NCI-H226 (cell line): Measurements from ENCODE around the gene KCNIP4.
"Not testable (repeated sequence)": the region's sequence is repeated elsewhere in the genome, so short reads cannot be mapped to it uniquely, and the experiment has no call there.

Source experiments
- DNase-seq: peaks from one replicate; pipeline ENCODE4 v3.0.0-alpha.2; 2015

Gene KCNIP4

GRCh38 chr4:21451032-21451431, 497.5 kb downstream of the KCNIP4 start:
- peak; percentile 78 for DNase-seq

GRCh38 chr4:21450331-21450730, 498.2 kb downstream of the KCNIP4 start:
- no peak for DNase-seq

- peak; percentile 31 for DNase-seq
These were observed 501.1 kb downstream of the KCNIP4 start for GRCh38 chr4:21447301-21448054.

- DNase-seq, result no peak
These were observed 528.4 kb downstream of the KCNIP4 start for GRCh38 chr4:21420166-21420565.

GRCh38 chr4:21415728-21416127, 532.8 kb downstream of the KCNIP4 start:
- no peak for DNase-seq

- DNase-seq, result no peak
These were observed 534.7 kb downstream of the KCNIP4 start for GRCh38 chr4:21413807-21414370.

- DNase-seq, result no peak
These were observed 537.5 kb downstream of the KCNIP4 start for GRCh38 chr4:21411086-21411485.

GRCh38 chr4:21410372-21410771, 538.2 kb downstream of the KCNIP4 start:
- DNase-seq, result no peak

- DNase-seq, result no peak
These were observed 560.9 kb downstream of the KCNIP4 start for GRCh38 chr4:21387683-21388082.

- DNase-seq, result no peak
These were observed 562.3 kb downstream of the KCNIP4 start for GRCh38 chr4:21386166-21386780.

GRCh38 chr4:21385706-21386105, 562.9 kb downstream of the KCNIP4 start:
- DNase-seq, result no peak

GRCh38 chr4:21384609-21385008, 564.0 kb downstream of the KCNIP4 start:
- DNase-seq, result no peak

GRCh38 chr4:21380861-21381260, 567.7 kb downstream of the KCNIP4 start:
- DNase-seq, result no peak

GRCh38 chr4:21377046-21377445, 571.5 kb downstream of the KCNIP4 start:
- DNase-seq, result no peak

GRCh38 chr4:21376176-21376575, 572.4 kb downstream of the KCNIP4 start:
- no peak for DNase-seq

GRCh38 chr4:21374641-21375368, 573.8 kb downstream of the KCNIP4 start:
- DNase-seq, result no peak

GRCh38 chr4:21367567-21367966, 581.0 kb downstream of the KCNIP4 start:
- no peak for DNase-seq

GRCh38 chr4:21366840-21367239, 581.7 kb downstream of the KCNIP4 start:
- DNase-seq, result no peak

GRCh38 chr4:21366312-21366711, 582.3 kb downstream of the KCNIP4 start:
- DNase-seq, result no peak

GRCh38 chr4:21363701-21364100, 584.9 kb downstream of the KCNIP4 start:
- DNase-seq, result no peak

GRCh38 chr4:21352354-21352753, 596.2 kb downstream of the KCNIP4 start:
- not testable (repeated sequence) for DNase-seq

- DNase-seq, result no peak
These were observed 601.4 kb downstream of the KCNIP4 start for GRCh38 chr4:21347142-21347541.

GRCh38 chr4:21327976-21328700, 620.4 kb downstream of the KCNIP4 start:
- DNase-seq, result no peak
